Measurements from ENCODE around the gene EVX1. TPM values are rescaled to one million over a fixed set of nuclear protein-coding genes. Genes with fewer than 3 reads are reported as not detected.

EVX1 gene
- total RNA-seq, 1 donor from 2014 or later = not detected

DNA sequence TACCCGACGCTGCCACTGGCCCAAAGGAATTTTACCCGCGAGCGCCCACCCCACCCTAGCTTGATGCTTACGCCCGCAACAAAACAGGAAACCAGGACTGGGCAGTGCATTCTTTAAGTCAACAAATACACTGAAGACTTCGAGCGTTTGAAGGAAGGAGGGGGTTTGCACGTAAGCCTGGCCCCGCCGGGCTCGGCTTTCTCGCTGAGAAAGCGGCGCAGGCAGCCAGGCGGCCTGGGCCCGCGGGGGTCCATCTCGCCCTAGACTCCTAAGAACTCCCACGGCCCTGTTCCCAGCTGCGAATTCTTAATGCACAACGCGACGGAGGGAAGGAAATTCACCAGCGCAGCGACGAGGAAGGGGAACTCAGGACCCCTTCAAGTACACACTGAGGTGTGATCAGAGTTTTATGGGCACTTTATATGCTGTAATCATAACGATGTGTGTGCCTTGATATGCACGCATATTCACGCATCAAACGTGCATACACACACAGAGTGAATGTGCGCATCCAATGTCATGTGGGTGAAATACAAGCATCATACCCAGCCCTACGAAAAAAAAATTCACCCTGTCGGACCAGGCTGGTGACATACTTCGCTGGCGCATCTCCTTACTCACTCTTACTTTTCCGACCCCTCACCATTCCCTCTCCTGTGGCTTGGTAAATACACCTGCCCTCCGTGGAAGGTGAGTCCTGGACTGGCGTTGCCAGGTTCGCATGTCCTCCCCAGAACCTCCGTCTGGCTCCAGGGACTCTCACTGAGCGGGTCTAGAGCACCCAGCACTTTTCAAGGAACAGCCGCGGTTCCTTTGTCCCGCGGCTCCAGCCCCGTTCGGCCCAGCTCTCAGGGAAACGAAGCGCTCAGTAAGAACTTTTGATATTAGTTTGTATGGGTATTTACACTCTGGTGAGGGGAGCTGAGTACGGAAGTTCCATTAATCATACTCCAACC, 37.0 kb upstream of the EVX1 start:
- no peak for DNase-seq

DNA sequence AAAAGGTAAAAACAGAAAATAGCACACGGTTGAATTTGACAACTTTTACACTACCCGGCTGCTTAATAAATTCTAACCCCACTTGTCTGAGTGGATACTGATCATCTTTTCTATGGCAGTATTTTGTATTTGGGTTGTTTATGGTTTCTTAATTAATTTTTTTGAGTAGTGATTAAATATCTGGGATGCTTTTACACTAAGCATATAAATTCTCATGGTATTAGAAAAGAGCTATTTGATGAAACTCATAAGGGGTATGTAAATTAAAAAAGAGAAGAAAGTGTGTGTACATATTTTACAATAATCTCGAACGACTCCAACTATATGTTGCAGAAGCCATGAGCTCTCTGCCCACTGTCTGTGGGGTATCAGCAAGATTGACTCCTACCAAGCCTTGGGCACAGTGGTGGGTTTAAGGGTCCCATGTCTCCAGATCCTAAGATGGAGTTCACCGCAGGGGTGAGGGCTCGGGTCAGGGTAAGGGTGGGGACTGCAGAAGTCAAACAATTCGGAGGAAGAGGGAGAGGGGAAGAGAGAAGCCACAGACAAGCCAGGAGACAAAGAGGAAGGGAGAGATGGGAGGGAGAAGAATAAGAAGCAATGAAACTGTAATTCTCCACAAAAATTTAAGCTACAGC, 35.1 kb upstream of the EVX1 start:
- DNase-seq = no peak

DNA sequence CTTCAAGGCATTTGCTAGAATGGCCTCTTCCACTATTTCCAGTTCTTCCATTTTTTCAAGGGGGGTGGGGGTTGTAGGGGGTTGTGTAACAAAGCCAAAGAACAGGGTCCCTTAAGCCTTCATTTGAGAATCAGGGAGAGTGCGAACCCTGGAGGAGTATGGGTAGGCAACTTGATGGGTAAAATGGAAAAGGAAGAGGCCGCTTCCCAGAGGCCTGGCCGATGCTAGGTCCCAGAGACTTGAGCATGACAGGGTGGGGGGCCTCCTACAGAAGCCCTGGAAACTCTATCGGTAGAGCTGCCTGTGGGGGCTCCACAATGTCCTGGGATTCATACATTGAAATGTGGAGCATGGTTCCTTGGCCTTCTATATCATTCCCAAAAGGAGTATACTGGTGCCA, 33.6 kb upstream of the EVX1 start:
- DNase-seq = no peak

DNA sequence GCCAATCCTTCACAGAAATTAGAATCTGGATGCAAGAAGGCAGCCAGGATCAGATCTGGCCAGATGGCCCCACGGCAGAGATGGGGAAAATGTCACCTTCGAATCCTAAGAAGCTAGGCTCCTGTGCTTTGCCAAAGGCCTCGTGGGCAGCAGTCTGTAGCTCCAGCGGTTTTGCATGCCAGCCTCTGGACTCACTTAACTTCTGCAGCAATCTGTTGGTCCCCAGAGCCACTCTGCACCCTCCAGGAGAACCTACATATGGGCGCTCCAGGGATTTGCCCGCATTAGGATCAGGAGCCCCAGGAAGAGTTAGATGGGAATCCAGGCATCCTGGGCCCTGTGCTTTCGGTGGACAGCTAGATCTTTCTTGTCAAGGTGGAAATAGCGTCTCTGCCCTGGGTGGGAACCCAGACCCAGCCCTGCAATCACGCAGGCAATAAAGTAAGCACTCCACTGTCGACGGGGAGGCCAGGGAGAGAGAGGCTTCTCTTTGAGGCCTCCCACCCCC, 32.6 kb upstream of the EVX1 start:
- no peak for DNase-seq

DNA sequence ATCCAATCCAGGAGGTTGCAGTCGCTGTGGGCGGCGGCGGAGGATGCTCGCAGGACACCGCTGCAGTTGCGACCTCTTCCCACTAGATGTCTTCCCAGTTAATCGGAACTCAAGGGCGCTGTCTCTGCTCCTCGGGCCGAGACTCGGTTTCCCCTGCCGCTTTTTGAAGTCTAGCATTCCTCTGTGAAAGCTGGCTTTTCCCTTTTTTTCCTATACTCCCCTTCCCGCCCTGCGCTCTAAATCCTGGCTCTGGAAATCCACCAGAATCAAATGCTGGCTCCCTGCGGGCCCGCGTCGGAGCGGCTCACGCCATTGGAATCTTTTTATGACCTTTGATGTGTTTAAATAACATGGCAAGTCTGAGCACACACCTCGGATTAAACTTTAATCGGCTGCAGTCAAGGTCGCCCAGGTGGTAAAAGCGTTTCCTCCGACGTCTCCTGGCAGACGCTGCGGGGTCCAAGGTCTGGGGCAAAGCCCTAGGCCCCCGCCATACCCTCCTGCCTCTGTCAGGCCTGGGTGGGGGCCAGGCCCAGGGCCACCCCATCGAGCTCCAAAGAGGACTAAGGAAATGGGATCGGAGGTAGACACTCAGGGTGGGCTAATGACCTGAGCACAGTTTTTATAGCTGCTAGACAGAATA, 32.0 kb upstream of the EVX1 start:
- peak; percentile 71 for DNase-seq

DNA sequence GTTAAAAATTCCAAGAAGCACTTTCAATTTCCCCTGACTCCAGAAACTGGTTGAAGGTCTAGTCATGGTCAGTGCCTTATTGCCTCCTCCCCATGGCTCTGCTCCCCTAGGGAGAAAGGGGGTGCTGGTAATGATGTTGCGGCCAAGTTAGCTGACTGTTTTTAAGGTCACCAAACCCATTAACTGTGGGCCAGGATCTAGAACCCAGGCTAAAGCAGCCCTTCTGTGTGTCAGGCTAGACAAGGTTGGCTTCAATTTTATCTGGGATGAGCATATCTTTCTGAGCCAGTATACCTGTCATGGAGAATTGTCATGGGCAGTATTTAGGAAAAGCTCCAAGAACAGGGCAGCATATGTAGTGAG, 31.5 kb upstream of the EVX1 start:
- DNase-seq = no peak

DNA sequence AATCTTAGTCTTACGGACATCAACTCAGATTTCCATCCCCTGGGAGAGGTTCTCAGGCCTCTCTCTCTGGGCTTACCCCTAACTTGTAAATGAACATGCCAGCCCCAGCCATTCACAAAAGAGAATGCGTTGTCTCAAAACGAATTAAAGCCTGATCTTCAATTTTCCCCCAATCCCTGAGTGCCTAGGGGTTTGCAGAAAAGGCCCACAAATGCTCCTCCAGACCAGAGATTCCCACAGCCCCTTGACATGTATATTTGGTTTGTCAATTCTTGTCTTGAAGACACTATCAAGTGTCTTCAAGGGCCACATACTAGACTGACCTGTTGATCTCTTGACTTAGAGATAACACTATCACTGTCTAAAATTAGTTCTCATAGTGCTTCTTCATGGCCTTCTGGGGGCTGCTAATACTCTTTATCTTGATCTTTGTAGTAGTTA, 30.8 kb upstream of the EVX1 start:
- DNase-seq = no peak

DNA sequence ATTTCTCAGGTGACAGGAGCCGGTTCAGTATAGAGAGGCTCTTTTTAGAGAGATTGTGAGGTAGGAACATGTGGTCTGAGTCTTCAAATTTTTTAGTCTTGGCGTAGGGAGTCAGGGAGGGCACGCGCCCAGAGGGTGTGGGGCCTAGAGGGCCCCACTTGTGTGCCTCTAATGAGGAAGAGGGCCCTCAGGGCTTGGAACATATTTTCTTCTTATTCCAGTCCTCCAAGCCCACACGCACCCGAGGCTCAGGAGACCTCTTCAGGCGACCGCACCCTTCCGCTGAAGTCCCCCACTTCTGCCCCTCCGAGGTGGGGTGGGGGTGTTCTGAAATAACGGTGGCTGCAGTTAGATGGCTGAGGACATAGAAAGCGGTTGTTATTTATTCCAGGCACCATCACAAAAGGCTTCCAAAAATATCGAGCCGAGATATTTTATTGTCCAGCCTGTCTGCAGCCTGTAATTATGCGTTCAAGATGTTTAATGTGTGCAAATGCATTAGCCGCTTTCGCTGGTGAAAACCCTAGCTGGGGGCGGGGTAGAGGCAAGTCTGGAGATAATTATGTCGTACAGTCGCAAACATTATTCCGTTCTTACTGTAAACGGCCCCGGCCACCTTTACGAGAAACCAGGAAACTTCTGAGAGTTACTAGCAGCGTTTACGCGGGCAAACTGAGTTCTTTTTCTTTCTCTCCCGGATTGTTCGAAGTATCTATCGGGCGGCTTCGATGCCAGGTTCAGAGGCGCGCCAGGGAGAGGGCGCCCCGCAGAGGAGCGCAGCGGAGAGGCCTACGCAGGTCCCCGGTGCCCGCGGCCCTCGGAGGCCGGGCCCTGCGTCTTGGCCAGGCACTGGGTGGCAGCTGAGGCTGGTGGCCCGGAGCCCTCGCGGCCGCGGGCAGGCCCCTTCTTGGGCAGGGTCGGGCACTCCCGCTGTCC, 29.8 kb upstream of the EVX1 start:
- DNase-seq = no peak

DNA sequence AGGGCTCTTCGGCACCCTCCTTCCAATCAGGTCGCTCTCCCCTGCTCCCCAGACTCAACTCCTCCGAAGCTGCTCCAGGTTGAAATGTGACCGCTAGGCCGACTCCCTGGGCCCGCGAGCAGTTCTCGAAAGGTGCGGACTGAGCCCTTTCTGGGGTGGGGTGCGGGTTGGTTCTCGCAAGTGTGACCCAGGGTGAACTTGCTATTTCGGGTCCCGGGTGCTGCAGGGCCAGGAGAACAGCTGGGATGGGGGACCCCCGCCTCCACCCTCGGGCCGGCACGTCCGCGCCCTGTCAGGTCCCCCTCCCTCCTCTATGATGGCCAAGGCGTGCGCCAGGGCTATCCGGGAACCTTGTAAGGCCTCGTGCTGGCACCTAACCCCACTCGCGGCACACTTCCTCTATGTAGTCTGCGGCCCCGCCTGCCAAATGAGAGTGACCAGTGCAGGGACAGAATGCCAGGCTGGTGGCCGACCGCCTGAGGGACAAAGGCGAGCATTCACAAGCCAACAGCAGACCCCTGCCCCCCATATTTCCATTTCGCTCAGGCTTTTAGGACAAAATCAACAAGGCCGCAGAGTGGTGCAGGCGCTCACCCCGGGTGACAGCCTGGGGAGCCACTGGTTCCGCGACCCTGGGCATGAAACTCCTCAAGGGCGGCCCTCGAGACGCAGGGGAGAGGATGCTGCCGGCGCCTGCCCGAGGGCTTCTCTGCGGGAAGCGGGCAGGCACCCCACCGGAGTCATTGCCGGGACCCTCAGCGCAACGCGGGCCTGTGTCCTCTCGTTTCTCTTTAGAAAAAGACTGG, 29.0 kb upstream of the EVX1 start:
- no peak for DNase-seq

DNA sequence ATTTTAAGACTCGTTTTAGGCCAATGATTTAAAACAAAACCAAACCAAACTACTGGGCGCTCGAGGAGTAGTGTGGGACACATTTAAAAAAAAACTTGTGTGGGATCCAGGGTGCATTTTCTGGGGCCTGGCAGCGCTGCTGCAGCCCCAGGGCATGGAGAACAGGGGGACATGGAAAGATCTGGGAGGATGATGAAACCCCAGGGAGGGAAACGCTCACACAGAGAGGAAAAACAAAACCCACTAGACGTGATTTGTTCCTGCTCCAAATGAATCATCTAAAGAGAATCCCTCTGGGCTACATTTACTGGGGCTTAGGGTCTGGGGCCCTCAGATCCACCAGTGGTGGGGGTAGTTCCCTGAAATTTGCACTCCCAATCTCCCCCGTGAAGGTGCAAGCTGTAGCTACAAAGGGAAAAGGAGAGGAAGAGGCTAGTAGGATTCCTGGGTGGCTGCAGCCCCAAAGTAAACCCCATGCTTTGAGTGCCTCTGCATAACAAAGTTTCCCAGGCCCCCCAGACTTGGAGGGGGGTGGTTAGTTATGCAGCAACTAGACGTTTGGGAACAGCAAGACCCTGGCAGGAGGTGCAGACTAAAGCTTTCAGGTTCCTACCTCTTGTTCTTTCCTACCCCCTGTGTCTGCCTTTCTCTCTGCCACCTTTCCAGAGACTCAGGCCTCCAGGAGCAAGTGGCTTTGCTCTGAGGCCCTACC, 28.2 kb upstream of the EVX1 start:
- DNase-seq = no peak

DNA sequence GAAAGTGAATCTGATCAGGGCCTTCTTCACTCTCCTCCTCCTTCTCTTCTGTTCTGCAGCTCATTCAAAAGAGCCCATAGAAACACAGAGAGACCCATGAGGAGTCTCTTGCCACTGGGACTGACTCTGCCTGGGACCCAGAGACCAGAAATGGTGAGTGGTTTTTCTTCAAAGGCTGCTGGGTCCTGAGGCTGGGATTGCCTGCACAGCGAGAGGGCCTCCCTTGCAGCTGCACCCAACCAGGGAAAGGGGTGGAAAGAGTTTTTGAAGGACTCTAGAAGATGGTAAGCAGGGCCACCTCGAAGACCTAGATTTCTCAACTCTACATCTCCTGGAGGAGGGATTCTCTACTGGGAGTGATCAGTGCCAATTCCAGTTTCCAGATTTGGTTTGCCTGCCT, 27.2 kb upstream of the EVX1 start:
- DNase-seq = no peak

DNA sequence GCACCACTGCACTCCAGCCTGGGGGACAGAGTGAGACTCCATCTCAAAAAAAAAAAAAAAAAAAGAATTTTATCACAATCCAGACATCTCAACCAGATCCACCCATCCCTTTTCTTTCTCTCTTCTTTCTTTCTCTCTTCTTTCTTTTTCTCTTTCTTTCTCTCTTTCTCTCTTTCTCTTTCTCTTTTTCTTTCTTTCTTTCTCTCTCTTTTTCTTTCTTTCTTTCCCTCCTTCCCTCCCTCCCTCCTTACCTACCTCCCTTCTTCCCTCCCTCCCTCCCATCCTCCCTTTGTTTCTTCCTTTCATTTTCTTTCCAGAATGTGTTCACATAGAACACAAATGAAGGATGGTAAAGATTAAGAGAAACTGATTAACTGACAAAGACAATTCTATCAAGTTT, 24.7 kb upstream of the EVX1 start:
- DNase-seq = no peak

DNA sequence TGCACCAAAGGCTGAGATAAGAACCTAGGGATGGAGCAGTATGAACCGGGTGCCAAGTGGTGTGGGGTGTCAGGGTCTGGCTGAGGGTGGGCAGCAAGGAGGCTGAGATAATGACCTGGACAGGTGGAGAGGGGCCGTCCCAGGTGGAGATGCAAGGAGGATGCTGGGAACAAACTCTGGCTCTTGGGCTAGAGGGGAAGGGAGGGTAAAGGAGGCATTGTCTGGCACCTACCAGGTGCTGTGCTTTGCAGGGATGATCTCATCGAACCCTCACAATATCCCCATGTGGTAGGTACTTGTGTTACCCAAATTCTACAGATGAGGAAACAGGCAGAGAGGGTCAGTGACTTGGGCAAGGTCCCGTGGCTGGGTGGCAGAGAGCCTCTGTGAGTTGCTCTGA, 22.8 kb upstream of the EVX1 start:
- no peak for DNase-seq

DNA sequence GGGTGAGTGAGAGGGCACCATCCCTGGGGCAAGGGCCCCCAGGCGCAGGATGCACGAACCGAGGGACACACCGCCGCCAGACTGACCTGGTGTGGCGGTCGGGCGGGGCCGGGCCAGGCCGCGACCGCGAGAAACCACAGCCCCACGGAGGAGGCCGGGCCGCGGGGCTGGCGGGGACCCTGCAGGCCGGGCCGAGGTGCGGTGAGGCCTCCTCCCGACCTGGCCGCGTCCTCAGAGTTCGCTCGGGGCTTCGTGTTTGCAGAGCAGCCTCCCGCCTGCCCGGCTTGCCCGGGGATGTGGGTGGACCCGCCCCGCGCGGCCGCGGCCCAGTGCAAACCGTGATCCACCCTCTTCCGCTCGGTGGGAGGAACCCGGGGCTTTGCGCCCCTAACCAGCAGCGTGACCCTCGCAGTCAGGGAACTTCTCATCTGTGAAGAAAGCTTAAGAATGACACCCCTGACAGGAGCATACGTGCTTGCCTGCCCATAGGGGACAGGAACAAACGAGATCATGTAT, 22.1 kb upstream of the EVX1 start:
- no peak for DNase-seq

DNA sequence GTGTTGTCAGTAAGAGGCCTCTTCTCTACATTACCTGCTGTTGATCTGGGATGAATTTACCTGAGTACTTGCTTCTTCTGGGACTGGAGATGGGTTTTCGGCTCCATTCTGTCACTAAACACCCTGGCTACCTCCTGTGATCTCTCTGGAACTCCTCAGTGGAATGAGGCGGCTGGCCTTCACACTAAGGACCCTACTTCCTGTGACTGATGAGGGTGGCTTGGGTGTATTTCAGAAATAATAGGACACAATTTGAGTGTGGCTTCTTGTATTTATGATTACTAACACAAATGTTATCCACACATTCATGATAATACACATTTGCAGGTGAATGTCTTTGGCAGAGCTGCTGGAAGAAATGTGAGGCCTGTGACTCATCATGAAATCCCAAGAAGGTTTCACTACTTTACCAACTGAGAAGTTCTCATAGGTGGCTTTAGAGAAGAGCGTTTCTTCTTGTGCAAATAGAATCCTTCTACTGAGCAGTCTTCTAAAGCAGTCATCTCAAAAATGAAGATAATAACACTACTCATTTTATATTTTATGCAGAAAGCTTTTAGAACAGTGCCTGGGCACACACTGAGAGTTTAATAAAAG, 21.3 kb upstream of the EVX1 start:
- no peak for DNase-seq

DNA sequence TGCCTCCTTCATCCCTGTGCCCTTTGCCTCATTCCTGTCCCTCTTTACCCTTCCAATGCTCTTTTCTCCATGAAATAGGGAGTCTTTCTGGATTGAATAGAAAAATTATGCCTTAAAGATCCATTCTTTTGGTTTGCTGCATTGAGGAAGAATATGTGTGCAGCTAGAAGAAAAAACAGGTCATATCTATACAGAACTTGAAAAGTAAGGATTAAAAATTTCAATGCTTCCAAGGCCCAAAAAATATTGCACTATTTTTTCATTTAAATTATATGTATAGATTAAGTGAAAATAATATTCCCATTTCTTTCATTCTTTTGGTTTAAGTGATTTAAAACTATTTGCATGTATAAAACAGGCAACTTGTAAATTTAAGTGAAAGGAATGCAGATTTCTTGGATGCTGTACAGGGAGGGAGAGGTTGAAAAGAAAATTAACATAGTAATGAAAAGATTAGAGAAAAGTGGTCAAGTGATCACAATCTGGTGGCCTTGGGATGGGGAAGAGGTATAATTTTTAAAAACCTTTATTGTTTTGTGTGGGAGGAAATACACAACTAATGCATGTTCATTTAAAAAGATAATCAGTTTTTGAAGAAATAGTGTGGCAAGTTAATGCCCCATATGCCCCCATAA, 18.5 kb upstream of the EVX1 start:
- DNase-seq = no peak

DNA sequence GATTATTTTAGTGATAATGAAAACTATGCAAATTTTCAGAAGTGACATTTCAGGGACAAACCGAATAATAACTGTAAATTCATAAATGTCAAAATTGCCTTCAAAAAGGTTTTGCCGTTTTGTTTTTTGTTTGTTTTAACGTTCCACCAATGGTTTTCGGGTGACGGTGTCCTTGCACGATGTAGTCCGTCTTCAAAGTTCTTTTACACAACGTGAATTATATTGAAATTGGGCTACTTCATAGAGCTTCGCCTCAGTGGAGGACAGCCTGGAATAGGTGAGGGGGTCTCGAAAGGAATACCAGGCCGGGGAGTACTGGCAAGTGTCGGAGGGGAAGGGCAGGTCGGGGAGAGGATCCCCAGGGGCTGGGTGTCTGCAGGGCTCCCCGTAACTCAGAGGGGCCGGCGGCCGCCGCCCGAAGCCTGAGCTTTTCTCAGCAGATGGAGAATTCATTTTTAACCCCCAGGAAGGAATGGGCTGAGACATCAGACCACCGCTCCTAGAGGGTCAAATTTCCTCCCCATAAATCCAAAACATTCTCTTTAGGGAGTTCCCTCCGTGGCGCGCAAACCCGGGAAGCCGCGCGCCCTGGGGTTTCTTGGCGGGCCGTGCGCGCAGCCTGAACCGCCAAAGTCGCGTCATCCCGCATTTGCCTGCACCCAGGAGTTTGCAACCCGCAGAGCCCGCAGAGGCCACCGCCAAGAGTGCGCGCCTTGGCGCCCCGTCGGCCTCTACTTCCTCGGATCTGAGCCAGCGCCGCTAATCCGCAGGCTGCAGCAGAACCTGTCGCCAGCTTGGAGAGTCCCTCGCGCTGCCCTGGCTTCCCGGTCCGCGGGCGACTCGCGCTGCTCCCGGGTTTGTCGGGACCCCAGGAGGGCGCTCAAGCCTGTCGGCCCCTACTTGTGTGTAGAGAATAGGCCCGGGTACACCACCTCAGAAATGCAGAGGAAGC, 17.3 kb upstream of the EVX1 start:
- no peak for DNase-seq

DNA sequence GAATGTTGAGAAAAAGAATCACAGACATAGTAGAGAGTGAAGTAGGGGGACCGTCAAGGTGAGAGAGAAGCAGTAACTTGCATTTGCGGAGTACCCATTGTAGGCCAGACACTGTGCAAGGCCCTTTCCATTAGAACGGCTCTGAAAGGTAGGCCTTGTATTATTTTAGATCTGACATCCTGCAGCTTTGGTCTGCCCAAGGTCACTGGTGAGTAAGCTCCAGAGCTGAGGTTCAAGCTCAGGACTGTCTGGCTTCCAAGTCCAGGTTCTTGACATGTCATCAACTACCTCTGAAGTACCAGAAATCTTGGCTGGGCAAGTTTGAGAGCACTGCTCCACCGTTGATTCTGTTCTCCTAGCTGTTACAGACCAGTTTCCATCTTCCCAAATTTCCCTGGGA, 13.2 kb upstream of the EVX1 start:
- no peak for DNase-seq

All from dermis blood vessel endothelial cell (primary cell).